Activated CD8-positive, alpha-beta memory T cell treated with anti-CD3 and anti-CD28 coated beads, Interleukin-2, amount 50 U/mL, for 24 hours (primary cell): ENCODE data around the gene B9D1.
"Not testable (repeated sequence)": the region's sequence is repeated elsewhere in the genome, so short reads cannot be mapped to it uniquely, and the experiment has no call there.

Experiments used
- DNase-seq: peaks from one replicate; pipeline ENCODE4 v3.0.0-alpha.2; 2020; ENCODE audit errors: extremely low read depth

B9D1 gene

GRCh38 chr17:19359151-19359550, 3.4 kb downstream of the B9D1 start:
- DNase-seq, result no peak

- DNase-seq, result no peak
Measured at GRCh38 chr17:19357761-19358160, 4.8 kb downstream of the B9D1 start.

GRCh38 chr17:19357351-19357750, 5.2 kb downstream of the B9D1 start:
- DNase-seq, result no peak

GRCh38 chr17:19354748-19355147, 7.8 kb downstream of the B9D1 start:
- no peak for DNase-seq

- not testable (repeated sequence) for DNase-seq
Measured at GRCh38 chr17:19353401-19353800, 9.1 kb downstream of the B9D1 start.

GRCh38 chr17:19348806-19349205, 13.7 kb downstream of the B9D1 start:
- DNase-seq, result no peak

GRCh38 chr17:19348081-19348650, 14.4 kb downstream of the B9D1 start:
- no peak for DNase-seq

- no peak for DNase-seq
Measured at GRCh38 chr17:19347323-19348080, 15.0 kb downstream of the B9D1 start.

- no peak for DNase-seq
Measured at GRCh38 chr17:19346351-19347255, 15.9 kb downstream of the B9D1 start.

- no peak for DNase-seq
Measured at GRCh38 chr17:19345486-19346350, 16.8 kb downstream of the B9D1 start.

- DNase-seq, result no peak
Measured at GRCh38 chr17:19345067-19345460, 17.5 kb downstream of the B9D1 start.

- DNase-seq, result no peak
Measured at GRCh38 chr17:19344311-19345066, 18.0 kb downstream of the B9D1 start.

- DNase-seq, result no peak
Measured at GRCh38 chr17:19343671-19344151, 18.8 kb downstream of the B9D1 start.

- DNase-seq, result no peak
Measured at GRCh38 chr17:19343256-19343630, 19.3 kb downstream of the B9D1 start.

- DNase-seq, result no peak
Measured at GRCh38 chr17:19342611-19343255, 19.8 kb downstream of the B9D1 start.

GRCh38 chr17:19341641-19342610, 20.6 kb downstream of the B9D1 start:
- DNase-seq, result no peak

- DNase-seq, result no peak
Measured at GRCh38 chr17:19341211-19341631, 21.3 kb downstream of the B9D1 start.

GRCh38 chr17:19339341-19339815, 23.1 kb downstream of the B9D1 start:
- DNase-seq, result no peak
